Progenitor cell of endocrine pancreas (in vitro differentiated cells): Measurements from ENCODE around the gene ITGB2. TPM values are rescaled to one million over a fixed set of nuclear protein-coding genes. Genes with fewer than 3 reads are reported as not detected.

Experiments
- DNase-seq: peaks from one replicate; pipeline ENCODE4 v3.0.0; 2021; ENCODE audit warnings: low spot score; ENCODE audit not compliant: unreplicated experiment
- H3K27ac Mint-ChIP-seq: 2 replicates; pipeline ENCODE4 v1.8.0; 2021; ENCODE audit warnings: mild to moderate bottlenecking, moderate library complexity, mixed read lengths
- H3K27me3 Mint-ChIP-seq: 2 replicates; pipeline ENCODE4 v1.8.0; 2021; ENCODE audit warnings: mixed read lengths
- H3K36me3 Mint-ChIP-seq: 2 replicates; pipeline ENCODE4 v1.8.0; 2022; ENCODE audit warnings: mixed read lengths; ENCODE audit not compliant: insufficient read depth
- H3K4me1 Mint-ChIP-seq: 2 replicates; pipeline ENCODE4 v1.8.0; 2021; ENCODE audit warnings: low read depth, mixed read lengths
- H3K4me3 Mint-ChIP-seq: 2 replicates; pipeline ENCODE4 v1.8.0; 2021; ENCODE audit warnings: low read depth, mild to moderate bottlenecking, moderate library complexity, mixed read lengths
- H3K9me3 Mint-ChIP-seq: 2 replicates; pipeline ENCODE4 v1.8.0; 2021; ENCODE audit warnings: low read depth, mixed read lengths
- total RNA-seq: library from RNA; stranded (reverse); gene quantifications from 2 replicates; pipeline ENCODE4 v1.2.1, GENCODE V29; 2021
- TF ChIP-seq, protein P1 (sequence below): fragments of 200-600 bp; sonication (generic); IDR thresholded peaks from one replicate; pipeline ENCODE4 v1.5.0; 2021; ENCODE audit warnings: antibody characterized with exemption, mild to moderate bottlenecking; ENCODE audit not compliant: unreplicated experiment

The ITGB2 gene
- total RNA-seq, 1 donor from 2014 or later: 0.41 TPM

DNA sequence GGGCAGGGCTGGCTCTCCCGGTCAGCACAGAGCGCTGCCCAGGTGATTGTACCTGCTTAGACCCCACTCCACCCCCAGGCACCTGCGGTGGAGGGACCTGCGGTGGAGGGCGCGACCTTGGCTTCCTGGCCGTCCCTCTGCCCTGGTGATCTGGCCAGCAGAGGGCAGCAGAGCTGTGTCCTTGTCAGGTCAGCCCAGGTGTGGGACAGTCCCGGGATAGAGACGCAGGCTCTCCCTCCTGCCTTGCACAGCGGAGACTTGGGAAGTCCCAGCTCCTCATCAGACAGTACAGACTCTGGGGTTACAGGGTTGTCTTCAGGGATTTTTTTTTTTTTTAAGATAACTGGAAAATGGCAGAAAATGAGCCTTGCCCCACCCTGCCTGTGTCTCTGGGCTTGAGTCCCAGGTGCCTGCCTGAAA lies 29.1 kb upstream of the ITGB2 start:
- Mint-ChIP-seq H3K9me3 (no peaks in the 10 kb centered on the region), H3K4me3 (no peak overlapping the region), H3K36me3 (peaks cover under 1% of the 10 kb centered on the region), H3K4me1 (no peaks in the 10 kb centered on the region), H3K27me3 (no peaks in the 10 kb centered on the region), H3K27ac (no peak overlapping the region)
- peak; percentile 88 for DNase-seq
- TF ChIP-seq, protein P1, sequence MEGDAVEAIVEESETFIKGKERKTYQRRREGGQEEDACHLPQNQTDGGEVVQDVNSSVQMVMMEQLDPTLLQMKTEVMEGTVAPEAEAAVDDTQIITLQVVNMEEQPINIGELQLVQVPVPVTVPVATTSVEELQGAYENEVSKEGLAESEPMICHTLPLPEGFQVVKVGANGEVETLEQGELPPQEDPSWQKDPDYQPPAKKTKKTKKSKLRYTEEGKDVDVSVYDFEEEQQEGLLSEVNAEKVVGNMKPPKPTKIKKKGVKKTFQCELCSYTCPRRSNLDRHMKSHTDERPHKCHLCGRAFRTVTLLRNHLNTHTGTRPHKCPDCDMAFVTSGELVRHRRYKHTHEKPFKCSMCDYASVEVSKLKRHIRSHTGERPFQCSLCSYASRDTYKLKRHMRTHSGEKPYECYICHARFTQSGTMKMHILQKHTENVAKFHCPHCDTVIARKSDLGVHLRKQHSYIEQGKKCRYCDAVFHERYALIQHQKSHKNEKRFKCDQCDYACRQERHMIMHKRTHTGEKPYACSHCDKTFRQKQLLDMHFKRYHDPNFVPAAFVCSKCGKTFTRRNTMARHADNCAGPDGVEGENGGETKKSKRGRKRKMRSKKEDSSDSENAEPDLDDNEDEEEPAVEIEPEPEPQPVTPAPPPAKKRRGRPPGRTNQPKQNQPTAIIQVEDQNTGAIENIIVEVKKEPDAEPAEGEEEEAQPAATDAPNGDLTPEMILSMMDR: peak; percentile 95

DNA sequence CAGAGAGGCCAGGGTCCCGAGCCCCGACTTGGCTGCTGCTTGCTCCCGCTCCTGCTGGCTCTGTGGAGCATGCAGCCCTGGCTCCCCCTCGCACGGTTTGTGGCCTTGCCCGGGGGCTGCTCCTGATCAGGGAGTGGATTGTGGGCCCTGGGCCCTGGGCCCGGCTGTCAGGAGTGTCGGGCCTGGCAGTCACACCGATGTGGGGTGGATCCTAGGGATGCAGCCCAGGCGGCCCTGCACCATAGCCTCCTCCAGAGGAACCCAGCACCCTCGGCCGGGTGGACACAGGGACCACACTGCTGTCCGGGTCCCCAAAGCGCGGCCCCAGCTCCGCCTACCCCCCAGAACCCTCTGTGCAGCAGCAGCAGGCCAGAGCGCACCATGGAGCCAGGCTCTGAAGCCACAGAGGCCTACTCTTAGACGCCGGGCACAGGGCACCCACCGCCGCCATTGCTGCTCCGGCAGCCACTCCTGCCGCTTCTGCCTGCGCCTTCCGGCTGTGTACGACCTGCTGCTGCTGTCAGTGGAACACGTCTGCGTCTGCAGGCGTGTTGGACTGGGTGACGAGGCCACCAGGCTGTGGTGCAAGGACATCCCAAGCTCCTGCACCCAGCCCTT lies 28.6 kb upstream of the ITGB2 start:
- H3K4me1 Mint-ChIP-seq: no peaks in the 10 kb centered on the region
- no peak for DNase-seq
- peaks cover 2% of the 10 kb centered on the region for H3K36me3 Mint-ChIP-seq
- no peak overlapping the region for H3K4me3 Mint-ChIP-seq
- no peaks in the 10 kb centered on the region for H3K27me3 Mint-ChIP-seq
- H3K9me3 Mint-ChIP-seq: no peaks in the 10 kb centered on the region
- H3K27ac Mint-ChIP-seq: no peak overlapping the region
- TF ChIP-seq, protein P1: no peak

DNA sequence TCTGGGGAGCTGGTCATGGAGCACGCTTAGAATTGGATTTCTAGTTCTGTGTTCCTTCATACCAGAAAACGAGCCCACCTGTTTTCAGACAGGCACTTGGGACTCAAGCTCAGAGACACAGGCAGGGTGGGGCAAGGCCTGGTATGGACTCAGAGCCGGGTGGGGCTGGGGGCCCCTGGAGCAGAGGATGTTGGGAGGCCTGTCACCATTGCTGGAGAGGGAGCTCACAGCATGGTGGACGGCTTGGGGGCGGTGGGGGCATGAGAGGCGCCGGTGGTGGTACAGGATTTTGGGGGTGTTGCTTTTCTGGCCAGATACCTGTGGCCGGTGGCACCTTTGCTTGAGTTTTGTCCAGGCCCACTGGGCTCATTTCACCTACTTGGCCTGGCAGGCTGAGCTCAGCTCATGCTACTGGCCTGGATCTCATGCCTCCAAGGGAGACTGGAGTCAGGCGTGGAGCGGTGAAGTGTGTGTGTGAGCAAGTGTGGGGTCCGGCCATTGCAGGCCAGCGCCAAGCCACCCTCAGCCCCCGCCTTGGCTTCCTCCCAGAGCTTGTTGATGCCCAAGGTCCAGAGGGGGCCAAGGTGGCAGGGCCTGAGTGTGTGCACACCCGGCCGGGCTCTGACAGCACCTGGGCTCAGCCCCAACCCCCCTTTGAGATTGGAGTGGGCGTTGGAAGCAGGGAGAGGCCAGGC lies 27.9 kb upstream of the ITGB2 start:
- Mint-ChIP-seq H3K9me3 (no peaks in the 10 kb centered on the region), H3K4me1 (no peaks in the 10 kb centered on the region), H3K27ac (no peak overlapping the region), H3K27me3 (no peaks in the 10 kb centered on the region), H3K4me3 (no peak overlapping the region), H3K36me3 (peaks cover 2% of the 10 kb centered on the region)
- TF ChIP-seq, protein P1: no peak
- DNase-seq: no peak

DNA sequence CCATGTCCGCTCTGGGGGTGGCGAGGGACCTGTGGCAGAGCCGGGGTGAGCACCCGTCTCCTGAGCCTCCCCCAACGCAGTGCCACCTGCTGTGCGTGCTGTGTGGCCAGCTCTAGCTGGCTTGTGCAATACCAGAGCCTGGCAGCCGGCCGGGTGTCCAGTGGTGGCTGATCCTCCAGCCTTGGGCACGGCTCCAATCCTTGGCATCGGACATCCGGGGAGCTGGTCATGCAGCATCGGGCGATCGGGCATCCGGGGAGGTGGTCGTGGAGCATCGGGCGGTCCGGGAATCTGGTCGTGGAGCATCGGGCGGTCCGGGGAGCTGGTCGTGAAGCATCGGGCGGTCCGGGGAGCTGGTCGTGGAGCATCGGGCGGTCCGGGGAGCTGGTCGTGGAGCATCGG lies 27.2 kb upstream of the ITGB2 start:
- no peak for DNase-seq
- TF ChIP-seq, protein P1: no peak
- no peaks in the 10 kb centered on the region for H3K27me3 Mint-ChIP-seq

DNA sequence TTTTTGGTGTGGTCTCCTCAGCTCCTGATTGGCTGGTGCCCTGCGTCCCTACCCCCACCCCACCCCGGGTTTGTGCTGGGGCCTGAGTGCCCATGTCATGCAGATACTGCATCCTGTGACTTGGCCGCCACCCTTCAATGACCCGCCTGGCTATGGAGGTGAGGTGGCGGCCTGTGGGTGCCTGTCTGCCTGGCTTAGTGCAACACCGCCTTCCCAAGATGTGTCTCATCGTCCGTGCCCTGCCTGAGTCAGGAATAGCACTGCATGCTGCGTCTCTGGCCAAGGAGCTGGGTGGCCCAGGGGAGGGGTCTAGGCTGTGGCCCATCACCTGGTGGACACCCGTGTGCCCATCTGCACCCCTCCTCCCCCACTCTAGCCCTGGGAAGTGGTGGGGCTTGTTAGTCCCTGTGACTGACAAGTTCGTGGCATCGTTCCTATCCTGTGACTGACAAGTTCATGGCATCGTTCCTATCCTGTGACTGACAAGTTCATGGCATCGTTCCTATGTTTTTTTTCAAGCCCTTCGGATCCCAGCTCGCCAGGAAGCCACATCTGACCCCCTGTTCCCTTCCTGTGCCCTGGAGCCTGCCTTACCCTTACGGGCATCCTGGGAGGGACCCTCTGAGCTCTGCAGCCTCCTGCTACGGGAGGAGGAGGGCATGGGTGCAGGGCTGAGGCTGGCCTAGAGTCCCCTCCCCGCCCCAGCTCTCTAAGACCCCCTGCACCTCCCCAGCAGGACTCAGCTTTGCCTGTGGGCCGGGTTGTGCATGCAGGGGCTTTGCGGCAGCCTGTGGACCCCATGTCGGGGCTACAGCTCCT lies 26.6 kb upstream of the ITGB2 start:
- no peak for DNase-seq
- no peak overlapping the region for H3K27ac Mint-ChIP-seq
- peaks cover 2% of the 10 kb centered on the region for H3K36me3 Mint-ChIP-seq
- TF ChIP-seq, protein P1: no peak
- no peaks in the 10 kb centered on the region for H3K9me3 Mint-ChIP-seq
- H3K4me1 Mint-ChIP-seq: peaks cover under 1% of the 10 kb centered on the region
- H3K4me3 Mint-ChIP-seq: no peak overlapping the region
- no peaks in the 10 kb centered on the region for H3K27me3 Mint-ChIP-seq

More for the DNA sequence above, 27.2 kb upstream of the ITGB2 start:
- peaks cover 2% of the 10 kb centered on the region for H3K36me3 Mint-ChIP-seq
- H3K27ac Mint-ChIP-seq: no peak overlapping the region
- H3K9me3 Mint-ChIP-seq: no peaks in the 10 kb centered on the region
- no peak overlapping the region for H3K4me3 Mint-ChIP-seq
- H3K4me1 Mint-ChIP-seq: no peaks in the 10 kb centered on the region
